SK-N-SH treated with all-trans-retinoic acid at 6 μM for 48 hours (cell line): ENCODE measurements around the gene ELP4.

Experiments
- ATAC-seq: fragments of 200-7000 bp; cut with Tn5 transposase; 3 replicates; pipeline ENCODE4 v1.9.1; 2020; ENCODE audit warnings: mild to moderate bottlenecking, moderate library complexity
- ARNTL ChIP-seq: fragments of 450-650 bp; formaldehyde crosslinking; IDR thresholded peaks from 2 replicates; pipeline ENCODE4 v1.5.0; 2020; ENCODE audit warnings: low read depth, mild to moderate bottlenecking, moderate library complexity, borderline replicate concordance
- BACH2 ChIP-seq: fragments of 250-450 bp; sonication (Bioruptor Pico); IDR thresholded peaks from 2 replicates; pipeline ENCODE4 v1.9.0; 2021; ENCODE audit warnings: mild to moderate bottlenecking, borderline replicate concordance
- CREB5 ChIP-seq: fragments of 250-450 bp; sonication (Bioruptor Pico); IDR thresholded peaks from 2 replicates; pipeline ENCODE4 v1.5.1; 2020; ENCODE audit warnings: low read depth, mild to moderate bottlenecking, moderate library complexity
- CSDC2 ChIP-seq: fragments of 250-450 bp; sonication (Bioruptor Pico); IDR thresholded peaks from 2 replicates; pipeline ENCODE4 v1.5.0; 2020; ENCODE audit warnings: mild to moderate bottlenecking, moderate library complexity
- CSRNP3 ChIP-seq: fragments of 250-450 bp; sonication (Bioruptor Pico); IDR thresholded peaks from 2 replicates; pipeline ENCODE4 v1.5.1; 2021; ENCODE audit warnings: mild to moderate bottlenecking, moderate library complexity
- GLIS3 ChIP-seq: fragments of 250-450 bp; sonication (Bioruptor Pico); IDR thresholded peaks from 2 replicates; pipeline ENCODE4 v1.5.0; 2020; ENCODE audit warnings: mild to moderate bottlenecking, moderate library complexity
- ISL1 ChIP-seq: fragments of 250-450 bp; sonication (Bioruptor Pico); IDR thresholded peaks from 2 replicates; pipeline ENCODE4 v2.1.2; 2022; ENCODE audit warnings: mild to moderate bottlenecking, moderate library complexity
- PATZ1 ChIP-seq: fragments of 250-450 bp; sonication (Bioruptor Pico); IDR thresholded peaks from 2 replicates; pipeline ENCODE4 v1.8.0; 2020; ENCODE audit warnings: mild to moderate bottlenecking, moderate library complexity, borderline replicate concordance
- POU6F1 ChIP-seq: fragments of 250-450 bp; sonication (Bioruptor Pico); IDR thresholded peaks from 2 replicates; pipeline ENCODE4 v1.8.0; 2021; ENCODE audit warnings: low read depth, mild to moderate bottlenecking, moderate library complexity, borderline replicate concordance
- PPARA ChIP-seq: fragments of 250-450 bp; sonication (Bioruptor Pico); IDR thresholded peaks from 2 replicates; pipeline ENCODE4 v1.5.0; 2020; ENCODE audit warnings: mild to moderate bottlenecking, borderline replicate concordance
- RARB ChIP-seq: fragments of 250-450 bp; sonication (Bioruptor Pico); IDR thresholded peaks from 2 replicates; pipeline ENCODE4 v1.8.0; 2021; ENCODE audit warnings: mild to moderate bottlenecking, moderate library complexity
- SNAI2 ChIP-seq: fragments of 250-450 bp; sonication (Bioruptor Pico); IDR thresholded peaks from 2 replicates; pipeline ENCODE4 v1.5.0; 2020; ENCODE audit warnings: mild to moderate bottlenecking, moderate library complexity
- TCF4 ChIP-seq: fragments of 250-450 bp; sonication (Bioruptor Pico); IDR thresholded peaks from 2 replicates; pipeline ENCODE4 v1.8.0; 2021; ENCODE audit warnings: mild to moderate bottlenecking, moderate library complexity, borderline replicate concordance
- TOX ChIP-seq: fragments of 250-450 bp; sonication (Bioruptor Pico); IDR thresholded peaks from 2 replicates; pipeline ENCODE4 v1.8.0; 2021; ENCODE audit warnings: mild to moderate bottlenecking, moderate library complexity, borderline replicate concordance
- ZC3H10 ChIP-seq: fragments of 250-450 bp; sonication (Bioruptor Pico); IDR thresholded peaks from 2 replicates; pipeline ENCODE4 v1.5.1; 2021; ENCODE audit warnings: mild to moderate bottlenecking, moderate library complexity
- ZFP3 ChIP-seq: fragments of 250-450 bp; sonication (Bioruptor Pico); IDR thresholded peaks from 2 replicates; pipeline ENCODE4 v1.5.0; 2020; ENCODE audit warnings: mild to moderate bottlenecking, moderate library complexity
- ZNF565 ChIP-seq: fragments of 450-650 bp; formaldehyde crosslinking; conservative IDR thresholded peaks from 2 replicates; pipeline ENCODE4 v1.5.0; 2020; ENCODE audit warnings: low read depth, mild to moderate bottlenecking, moderate library complexity
- ZNF70 ChIP-seq: fragments of 450-650 bp; formaldehyde crosslinking; IDR thresholded peaks from 2 replicates; pipeline ENCODE4 v1.5.0; 2020; ENCODE audit warnings: mild to moderate bottlenecking, moderate library complexity
- ZNF8 ChIP-seq: fragments of 450-650 bp; formaldehyde crosslinking; IDR thresholded peaks from 2 replicates; pipeline ENCODE4 v1.5.0; 2020; ENCODE audit warnings: mild to moderate bottlenecking, moderate library complexity

The ELP4 gene

GRCh38 chr11:31770011-31770700 is 260.6 kb downstream of the ELP4 start:
- no peak for ATAC-seq
- TF ChIP-seq BACH2 (no peak), TOX (no peak), PPARA (CRISPR knock-in tag) (no peak), ISL1 (no peak), CSDC2 (CRISPR knock-in tag) (no peak), CREB5 (CRISPR knock-in tag) (no peak), SNAI2 (CRISPR knock-in tag) (no peak), ZC3H10 (CRISPR knock-in tag) (no peak), ARNTL (CRISPR knock-in tag) (no peak), GLIS3 (CRISPR knock-in tag) (no peak), RARB (no peak), PATZ1 (CRISPR knock-in tag) (no peak), ZNF565 (CRISPR knock-in tag) (no peak), CSRNP3 (CRISPR knock-in tag) (no peak), TCF4 (CRISPR knock-in tag) (no peak)

GRCh38 chr11:31772412-31772811 is 262.8 kb downstream of the ELP4 start:
- no peak for TF ChIP-seq POU6F1
- TF ChIP-seq TCF4 (CRISPR knock-in tag): no peak
- no peak for TF ChIP-seq BACH2
- TF ChIP-seq ARNTL (CRISPR knock-in tag): no peak
- no peak for TF ChIP-seq SNAI2 (CRISPR knock-in tag)
- no peak for TF ChIP-seq RARB
- no peak for TF ChIP-seq ZC3H10 (CRISPR knock-in tag)
- TF ChIP-seq ZFP3 (CRISPR knock-in tag): no peak
- TF ChIP-seq CREB5 (CRISPR knock-in tag): no peak
- no peak for ATAC-seq

- TF ChIP-seq ISL1 (no peak), ZFP3 (CRISPR knock-in tag) (no peak), TCF4 (CRISPR knock-in tag) (no peak), PATZ1 (CRISPR knock-in tag) (no peak), ZNF565 (CRISPR knock-in tag) (no peak), PPARA (CRISPR knock-in tag) (no peak), ZNF70 (no peak), CSRNP3 (CRISPR knock-in tag) (no peak), CREB5 (CRISPR knock-in tag) (no peak), ZNF8 (CRISPR knock-in tag) (no peak)
- TF ChIP-seq, all 23 proteins: peak for 0
- peak; percentile 93 for ATAC-seq
These were observed 269.8 kb downstream of the ELP4 start for GRCh38 chr11:31779374-31779791.
